22Rv1 (cell line): Measurements from ENCODE around the gene HSP90AA1.
"Not testable (repeated sequence)": the region's sequence is repeated elsewhere in the genome, so short reads cannot be mapped to it uniquely, and the experiment has no call there.

Experiments used
- ZFX ChIP-seq: fragments of 450-650 bp; IDR thresholded peaks from 2 replicates; pipeline ENCODE4 v1.6.1; 2017; ENCODE audit warnings: antibody characterized with exemption, borderline replicate concordance
- TF ChIP-seq, protein P1 (sequence below): fragments of 450-650 bp; IDR thresholded peaks from 2 replicates; pipeline ENCODE4 v1.5.1; 2017; ENCODE audit warnings: mild to moderate bottlenecking

DNA sequence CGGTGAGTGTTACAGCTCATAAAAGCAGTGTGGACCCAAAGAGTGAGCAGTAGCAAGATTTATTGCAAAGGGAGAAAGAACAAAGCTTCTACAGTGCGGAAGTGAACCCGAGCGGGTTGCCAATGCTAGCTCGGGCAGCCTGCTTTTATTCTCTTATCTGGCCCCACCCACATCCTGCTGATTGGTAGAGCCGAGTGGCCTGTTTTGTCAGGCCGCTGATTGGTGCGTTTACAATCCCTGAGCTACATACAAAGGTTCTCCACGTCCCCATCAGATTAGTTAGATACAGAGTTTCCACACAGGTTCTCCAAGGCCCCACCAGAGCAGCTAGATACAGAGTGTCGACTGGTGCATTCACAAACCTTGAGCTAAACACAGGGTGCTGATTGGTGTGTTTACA is 47.9 kb upstream of the HSP90AA1 start:
- TF ChIP-seq, protein P1, sequence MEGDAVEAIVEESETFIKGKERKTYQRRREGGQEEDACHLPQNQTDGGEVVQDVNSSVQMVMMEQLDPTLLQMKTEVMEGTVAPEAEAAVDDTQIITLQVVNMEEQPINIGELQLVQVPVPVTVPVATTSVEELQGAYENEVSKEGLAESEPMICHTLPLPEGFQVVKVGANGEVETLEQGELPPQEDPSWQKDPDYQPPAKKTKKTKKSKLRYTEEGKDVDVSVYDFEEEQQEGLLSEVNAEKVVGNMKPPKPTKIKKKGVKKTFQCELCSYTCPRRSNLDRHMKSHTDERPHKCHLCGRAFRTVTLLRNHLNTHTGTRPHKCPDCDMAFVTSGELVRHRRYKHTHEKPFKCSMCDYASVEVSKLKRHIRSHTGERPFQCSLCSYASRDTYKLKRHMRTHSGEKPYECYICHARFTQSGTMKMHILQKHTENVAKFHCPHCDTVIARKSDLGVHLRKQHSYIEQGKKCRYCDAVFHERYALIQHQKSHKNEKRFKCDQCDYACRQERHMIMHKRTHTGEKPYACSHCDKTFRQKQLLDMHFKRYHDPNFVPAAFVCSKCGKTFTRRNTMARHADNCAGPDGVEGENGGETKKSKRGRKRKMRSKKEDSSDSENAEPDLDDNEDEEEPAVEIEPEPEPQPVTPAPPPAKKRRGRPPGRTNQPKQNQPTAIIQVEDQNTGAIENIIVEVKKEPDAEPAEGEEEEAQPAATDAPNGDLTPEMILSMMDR: not testable (repeated sequence)
- not testable (repeated sequence) for TF ChIP-seq ZFX
